Gastroesophageal sphincter (tissue), 3 donors: ENCODE results near the gene ERBB4.

ENCODE experiments used
- POLR2AphosphoS5 ChIP-seq: sonication (generic); formaldehyde crosslinking; IDR thresholded peaks from one replicate; pipeline ENCODE4 v1.6.1; 2017; ENCODE audit warnings: antibody characterized with exemption
- TF ChIP-seq, protein P1 (sequence below), 4 experiments: fragments of 200-600 bp in 2 of 4; fragments of 450-650 bp in 2 of 4; sonication (generic) in 1 of 4; IDR thresholded peaks; one replicate each; pipeline ENCODE4 v1.5.1; 2017 to 2019; ENCODE audit warnings: antibody characterized with exemption in 4 of 4, mild to moderate bottlenecking in 2 of 4, moderate library complexity in 2 of 4

DNA sequence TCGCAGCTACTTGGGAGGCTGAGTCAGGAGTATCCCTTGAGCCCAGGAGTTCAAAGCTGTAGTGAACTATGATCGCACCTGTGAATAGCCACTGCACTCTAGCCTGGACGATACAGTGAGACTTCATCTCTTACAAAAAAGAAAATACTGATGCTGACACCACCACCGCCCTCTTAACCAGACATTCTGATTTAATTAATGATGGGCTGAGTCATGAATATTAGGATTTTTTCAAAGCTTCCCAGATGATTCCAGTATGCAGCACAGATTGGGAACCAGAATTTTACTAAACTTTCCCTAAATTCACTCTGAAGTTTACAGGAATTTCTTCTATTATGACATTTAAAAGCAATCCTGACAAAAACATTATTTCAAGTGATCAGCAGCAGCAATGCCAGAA is 130.1 kb downstream of the ERBB4 start:
- TF ChIP-seq, protein P1, sequence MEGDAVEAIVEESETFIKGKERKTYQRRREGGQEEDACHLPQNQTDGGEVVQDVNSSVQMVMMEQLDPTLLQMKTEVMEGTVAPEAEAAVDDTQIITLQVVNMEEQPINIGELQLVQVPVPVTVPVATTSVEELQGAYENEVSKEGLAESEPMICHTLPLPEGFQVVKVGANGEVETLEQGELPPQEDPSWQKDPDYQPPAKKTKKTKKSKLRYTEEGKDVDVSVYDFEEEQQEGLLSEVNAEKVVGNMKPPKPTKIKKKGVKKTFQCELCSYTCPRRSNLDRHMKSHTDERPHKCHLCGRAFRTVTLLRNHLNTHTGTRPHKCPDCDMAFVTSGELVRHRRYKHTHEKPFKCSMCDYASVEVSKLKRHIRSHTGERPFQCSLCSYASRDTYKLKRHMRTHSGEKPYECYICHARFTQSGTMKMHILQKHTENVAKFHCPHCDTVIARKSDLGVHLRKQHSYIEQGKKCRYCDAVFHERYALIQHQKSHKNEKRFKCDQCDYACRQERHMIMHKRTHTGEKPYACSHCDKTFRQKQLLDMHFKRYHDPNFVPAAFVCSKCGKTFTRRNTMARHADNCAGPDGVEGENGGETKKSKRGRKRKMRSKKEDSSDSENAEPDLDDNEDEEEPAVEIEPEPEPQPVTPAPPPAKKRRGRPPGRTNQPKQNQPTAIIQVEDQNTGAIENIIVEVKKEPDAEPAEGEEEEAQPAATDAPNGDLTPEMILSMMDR (IDR thresholded peaks at IDR 0.05): no peak
- TF ChIP-seq POLR2AphosphoS5: no peak
